Measurements from ENCODE around the gene TGOLN2.

The TGOLN2 gene

DNA sequence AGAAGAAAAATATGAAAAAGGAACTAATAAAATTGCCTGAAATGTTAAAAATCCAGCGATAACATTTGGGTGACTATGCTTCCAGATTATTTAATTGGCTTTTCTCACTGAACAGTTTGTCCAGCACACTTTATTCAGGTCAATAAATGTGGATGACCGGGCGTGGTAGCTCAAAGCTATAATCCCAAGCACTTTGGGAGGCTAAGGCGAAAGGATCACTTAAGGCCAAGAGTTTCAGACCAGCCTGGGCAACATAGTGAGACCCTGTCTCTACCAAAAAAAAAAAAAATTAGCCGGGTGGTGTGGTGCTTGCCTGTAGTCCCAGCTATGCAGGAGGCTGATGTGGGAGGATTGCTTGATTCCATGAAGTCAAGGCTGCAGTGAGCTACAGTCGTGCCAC is 55.4 kb downstream of the TGOLN2 start:
- Mint-ChIP-seq H3K36me3 (no peaks in the 10 kb centered on the region), H3K4me1 (ENCODE audit: low read depth) (no peaks in the 10 kb centered on the region), H3K27ac (no peak overlapping the region), H3K4me3 (no peak overlapping the region), H3K27me3 (peaks cover 1% of the 10 kb centered on the region), H3K9me3 (ENCODE audit: low read depth) (no peaks in the 10 kb centered on the region)

DNA sequence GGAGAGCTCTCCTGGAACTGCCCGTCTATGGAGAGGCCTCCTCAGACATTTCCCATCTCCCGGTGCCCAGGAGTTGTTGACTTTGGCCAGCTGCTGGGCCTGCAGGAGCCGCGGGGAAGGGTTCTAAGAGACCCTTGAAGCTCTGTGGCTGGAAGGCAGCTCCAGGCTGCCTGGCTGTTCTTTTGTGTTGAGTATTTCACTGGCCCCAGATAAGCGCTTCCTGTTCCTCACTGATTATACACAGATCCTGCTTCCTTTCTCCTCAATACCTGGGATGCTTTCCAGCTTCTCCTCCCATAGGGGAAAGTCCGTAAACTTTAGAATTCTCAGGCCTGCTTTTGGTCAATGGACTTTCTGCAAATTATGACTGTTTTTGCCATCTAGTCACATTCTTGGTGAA is 57.8 kb downstream of the TGOLN2 start:
- Mint-ChIP-seq H3K27me3 (peaks cover 1% of the 10 kb centered on the region), H3K4me3 (no peak overlapping the region), H3K27ac (no peak overlapping the region), H3K9me3 (ENCODE audit: low read depth) (no peaks in the 10 kb centered on the region), H3K4me1 (ENCODE audit: low read depth) (no peaks in the 10 kb centered on the region), H3K36me3 (no peaks in the 10 kb centered on the region)
